Choroid plexus epithelial cell (primary cell): ENCODE measurements around the gene VWDE.

Experiments
- DNase-seq: peaks from one replicate; pipeline ENCODE4 v3.0.0-alpha.2; 2010; ENCODE audit warnings: low read depth
- H3K4me3 ChIP-seq: 2 replicates; pipeline ENCODE4 v1.5.1; 2011; ENCODE audit warnings: low read depth, mild to moderate bottlenecking, control low read depth, low read length, moderate library complexity
- TF ChIP-seq, protein P1 (sequence below): conservative IDR thresholded peaks from 2 replicates; pipeline ENCODE4 v1.5.1; 2011; ENCODE audit warnings: low read depth, mild to moderate bottlenecking, control low read depth, inconsistent platforms, low read length, moderate library complexity

Gene VWDE

DNA sequence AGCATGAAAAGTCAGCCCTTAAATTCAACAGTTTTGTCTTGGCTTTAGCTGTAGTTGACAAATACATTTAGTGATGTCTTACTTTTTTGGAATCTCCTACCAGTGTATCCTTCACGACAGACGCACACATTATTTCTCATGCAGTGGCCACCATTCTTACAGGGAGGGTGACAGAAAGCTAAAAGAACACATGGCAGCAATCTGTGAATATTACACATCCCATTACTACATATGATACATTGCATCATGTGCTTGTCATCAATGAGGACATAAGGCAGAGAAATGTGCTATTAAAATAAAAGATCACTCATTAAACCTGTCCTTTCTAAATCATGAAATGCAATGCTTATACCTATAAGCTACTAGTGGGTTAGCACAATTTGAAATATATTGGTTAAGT is 66.6 kb downstream of the VWDE start:
- no peak overlapping the region for H3K4me3 ChIP-seq
- DNase-seq, result no peak
- TF ChIP-seq, protein P1, sequence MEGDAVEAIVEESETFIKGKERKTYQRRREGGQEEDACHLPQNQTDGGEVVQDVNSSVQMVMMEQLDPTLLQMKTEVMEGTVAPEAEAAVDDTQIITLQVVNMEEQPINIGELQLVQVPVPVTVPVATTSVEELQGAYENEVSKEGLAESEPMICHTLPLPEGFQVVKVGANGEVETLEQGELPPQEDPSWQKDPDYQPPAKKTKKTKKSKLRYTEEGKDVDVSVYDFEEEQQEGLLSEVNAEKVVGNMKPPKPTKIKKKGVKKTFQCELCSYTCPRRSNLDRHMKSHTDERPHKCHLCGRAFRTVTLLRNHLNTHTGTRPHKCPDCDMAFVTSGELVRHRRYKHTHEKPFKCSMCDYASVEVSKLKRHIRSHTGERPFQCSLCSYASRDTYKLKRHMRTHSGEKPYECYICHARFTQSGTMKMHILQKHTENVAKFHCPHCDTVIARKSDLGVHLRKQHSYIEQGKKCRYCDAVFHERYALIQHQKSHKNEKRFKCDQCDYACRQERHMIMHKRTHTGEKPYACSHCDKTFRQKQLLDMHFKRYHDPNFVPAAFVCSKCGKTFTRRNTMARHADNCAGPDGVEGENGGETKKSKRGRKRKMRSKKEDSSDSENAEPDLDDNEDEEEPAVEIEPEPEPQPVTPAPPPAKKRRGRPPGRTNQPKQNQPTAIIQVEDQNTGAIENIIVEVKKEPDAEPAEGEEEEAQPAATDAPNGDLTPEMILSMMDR, result no peak

DNA sequence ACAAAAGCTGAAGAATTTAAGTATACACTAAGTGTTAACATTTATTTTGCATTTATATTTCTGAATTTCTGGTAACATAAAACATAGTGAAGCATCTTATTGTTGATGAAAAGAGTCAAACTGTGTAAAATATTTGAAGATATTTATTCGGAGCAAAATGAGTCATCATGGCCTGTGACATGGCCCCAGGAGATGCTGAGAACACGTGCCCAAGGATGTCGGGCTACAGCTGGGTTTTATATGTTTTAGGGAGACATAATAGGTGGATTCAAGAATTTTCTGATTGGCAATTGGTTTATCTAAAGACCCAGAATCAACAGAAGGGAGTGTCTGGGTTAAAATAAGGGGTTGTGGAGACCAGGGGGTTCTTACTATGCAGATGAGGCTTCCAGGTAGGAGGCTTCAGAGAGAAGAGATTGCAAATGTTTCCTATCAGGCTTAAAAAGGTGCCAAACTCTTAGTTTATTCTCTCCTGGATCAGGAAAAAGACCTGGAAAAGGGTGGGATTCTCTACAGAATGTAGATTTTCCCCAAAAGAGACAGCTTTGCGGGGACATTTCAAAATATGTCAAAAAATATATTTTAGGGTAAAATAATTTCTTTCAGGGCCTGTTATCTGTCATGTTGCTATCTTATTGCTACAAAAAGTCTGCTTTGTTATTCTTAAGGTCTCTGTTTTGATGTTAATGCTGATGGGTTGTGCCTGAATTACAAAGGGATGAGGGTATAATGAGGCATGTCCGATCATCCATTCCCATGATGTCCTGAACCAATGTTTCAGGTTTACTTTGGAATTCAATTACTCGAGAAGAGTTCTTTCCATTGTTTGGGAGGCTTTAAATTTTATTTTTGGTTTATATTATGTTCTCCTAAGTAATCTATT is 74.5 kb downstream of the VWDE start:
- DNase-seq, result no peak
- no peak overlapping the region for H3K4me3 ChIP-seq
- TF ChIP-seq, protein P1, result no peak

DNA sequence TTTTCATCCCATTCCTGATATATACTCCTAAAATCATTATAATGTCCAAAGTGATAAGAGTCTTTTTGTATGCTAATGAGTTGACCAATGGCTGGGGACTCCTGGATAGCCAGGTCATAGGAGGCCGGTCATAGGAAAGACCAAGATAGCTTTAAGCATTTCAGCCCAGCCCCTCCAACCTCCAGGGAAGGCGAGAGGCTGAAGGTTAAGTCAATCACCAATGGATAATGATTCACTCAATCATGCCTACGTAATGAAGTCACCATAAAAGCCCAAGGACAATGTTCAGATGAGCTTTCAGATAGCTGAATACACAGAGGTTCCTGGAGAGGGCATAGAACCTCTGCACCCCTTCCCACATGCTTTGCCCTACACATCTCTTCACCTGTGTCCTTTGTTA is 75.7 kb downstream of the VWDE start:
- DNase-seq, result no peak
- no peak overlapping the region for H3K4me3 ChIP-seq
- TF ChIP-seq, protein P1, result no peak

DNA sequence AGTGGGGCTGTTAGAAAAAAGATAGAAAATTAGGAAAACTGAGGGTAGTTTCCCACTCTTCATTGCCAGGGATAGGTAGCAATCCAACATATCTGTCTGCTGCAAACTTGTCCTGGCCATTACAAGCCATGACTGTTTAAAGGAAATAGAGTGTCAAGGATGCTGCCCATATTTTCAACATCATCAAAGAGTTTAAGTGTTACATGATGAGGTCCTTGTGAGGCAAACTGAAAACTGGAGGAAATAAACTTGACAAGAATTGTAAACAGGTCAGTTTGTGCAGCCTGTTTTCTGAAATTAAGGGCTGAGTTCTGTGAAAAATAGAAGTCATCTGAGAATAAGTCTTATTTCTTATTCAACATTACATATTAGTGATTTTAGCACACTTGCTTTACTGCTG is 78.0 kb downstream of the VWDE start:
- TF ChIP-seq, protein P1, result no peak
- no peak overlapping the region for H3K4me3 ChIP-seq
- no peak for DNase-seq

DNA sequence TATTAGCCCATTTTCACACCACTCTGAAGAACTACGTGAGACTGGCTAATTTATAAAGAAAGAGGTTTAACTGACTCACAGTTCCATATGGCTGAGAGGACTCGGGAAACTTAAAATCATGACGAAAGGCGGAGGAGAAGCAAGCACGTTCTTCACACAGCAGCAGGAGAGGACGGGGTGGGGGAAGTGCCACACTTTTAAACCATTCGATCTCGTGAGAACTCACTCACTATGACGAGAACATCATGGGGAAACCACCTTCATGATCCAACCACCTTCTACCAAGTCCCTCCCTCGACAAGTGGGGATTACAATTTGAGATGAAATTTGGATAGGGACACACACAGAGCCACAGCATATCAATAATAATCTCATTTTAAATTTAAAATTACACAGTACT is 80.2 kb downstream of the VWDE start:
- no peak for DNase-seq
- TF ChIP-seq, protein P1, result no peak
- H3K4me3 ChIP-seq, result no peak overlapping the region

DNA sequence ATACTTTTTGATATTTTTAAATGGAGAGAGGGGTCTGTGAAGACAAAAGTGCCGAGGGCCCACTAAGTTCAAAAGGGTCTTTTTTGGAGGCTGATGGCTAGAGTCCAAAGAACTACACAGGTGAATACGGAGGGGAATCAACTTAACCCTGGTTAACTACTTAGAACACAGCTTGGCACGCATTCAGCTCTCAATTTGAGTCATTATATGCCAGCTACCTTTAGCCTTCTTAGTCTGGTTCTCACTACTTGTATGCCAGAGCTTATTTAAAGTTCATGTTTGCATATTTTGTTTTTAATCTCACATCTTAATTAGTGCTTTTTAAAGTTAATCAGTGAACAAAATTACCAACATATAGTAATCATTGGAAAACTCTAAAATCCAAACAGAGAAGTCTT is 80.8 kb downstream of the VWDE start:
- TF ChIP-seq, protein P1, result no peak
- DNase-seq, result no peak
- no peak overlapping the region for H3K4me3 ChIP-seq
